ENCODE measurements around the gene PTCD1.

The PTCD1 gene

GRCh38 chr7:99409806-99410205 lies 28.8 kb downstream of the PTCD1 start:
- Mint-ChIP-seq H3K27ac (peak overlapping the region; percentile 100), H3K27me3 (ENCODE audit: low read depth, poor library complexity) (peaks cover 2% of the 10 kb centered on the region), H3K9me3 (peaks cover 11% of the 10 kb centered on the region), H3K36me3 (ENCODE audit: low read depth) (peaks cover 40% of the 10 kb centered on the region), H3K4me3 (peak overlapping the region; percentile 96), H3K4me1 (peaks cover 35% of the 10 kb centered on the region)
- TF ChIP-seq CTCF (IDR thresholded peaks at IDR 0.05): no peak
- no peak for DNase-seq

- TF ChIP-seq CTCF (IDR thresholded peaks at IDR 0.05): no peak
- H3K4me1 Mint-ChIP-seq: peaks cover 37% of the 10 kb centered on the region
- H3K27ac Mint-ChIP-seq: peak overlapping the region; percentile 100
- H3K36me3 Mint-ChIP-seq (ENCODE audit: low read depth): peaks cover 36% of the 10 kb centered on the region
- peaks cover 6% of the 10 kb centered on the region for H3K9me3 Mint-ChIP-seq
- H3K27me3 Mint-ChIP-seq (ENCODE audit: low read depth, poor library complexity): no peaks in the 10 kb centered on the region
- H3K4me3 Mint-ChIP-seq: peak overlapping the region; percentile 96
- no peak for DNase-seq
Measured at GRCh38 chr7:99409192-99409572, 29.4 kb downstream of the PTCD1 start.

GRCh38 chr7:99408379-99409191 lies 30.0 kb downstream of the PTCD1 start, which contains the start of the genes BUD31 and PDAP1:
TSS of gene BUD31 (plus strand) at chr7:99408969. CDS start at chr7:99411093, 2,124 bp downstream.
TSS of gene PDAP1 (minus strand) at chr7:99408597. CDS start at chr7:99408548, 49 bp downstream.
- H3K4me1 Mint-ChIP-seq: peaks cover 38% of the 10 kb centered on the region
- peak within 1 kb of the TSS; percentile 96 for H3K4me3 Mint-ChIP-seq
- H3K36me3 Mint-ChIP-seq (ENCODE audit: low read depth): peaks cover 37% of the 10 kb centered on the region
- H3K27ac Mint-ChIP-seq: peak within 1 kb of the TSS; percentile 100
- DNase-seq: peak; percentile 89
- H3K9me3 Mint-ChIP-seq: peaks cover 6% of the 10 kb centered on the region
- H3K27me3 Mint-ChIP-seq (ENCODE audit: low read depth, poor library complexity): no peaks in the 10 kb centered on the region
- no peak for TF ChIP-seq CTCF (IDR thresholded peaks at IDR 0.05)

GRCh38 chr7:99407872-99408378 lies 30.7 kb downstream of the PTCD1 start:
- Mint-ChIP-seq H3K36me3 (ENCODE audit: low read depth) (peaks cover 37% of the 10 kb centered on the region), H3K4me3 (peak overlapping the region; percentile 96), H3K27me3 (ENCODE audit: low read depth, poor library complexity) (no peaks in the 10 kb centered on the region), H3K4me1 (peaks cover 38% of the 10 kb centered on the region), H3K9me3 (peaks cover 2% of the 10 kb centered on the region), H3K27ac (peak overlapping the region; percentile 91)
- DNase-seq: peak; percentile 32
- no peak for TF ChIP-seq CTCF (IDR thresholded peaks at IDR 0.05)

DNA sequence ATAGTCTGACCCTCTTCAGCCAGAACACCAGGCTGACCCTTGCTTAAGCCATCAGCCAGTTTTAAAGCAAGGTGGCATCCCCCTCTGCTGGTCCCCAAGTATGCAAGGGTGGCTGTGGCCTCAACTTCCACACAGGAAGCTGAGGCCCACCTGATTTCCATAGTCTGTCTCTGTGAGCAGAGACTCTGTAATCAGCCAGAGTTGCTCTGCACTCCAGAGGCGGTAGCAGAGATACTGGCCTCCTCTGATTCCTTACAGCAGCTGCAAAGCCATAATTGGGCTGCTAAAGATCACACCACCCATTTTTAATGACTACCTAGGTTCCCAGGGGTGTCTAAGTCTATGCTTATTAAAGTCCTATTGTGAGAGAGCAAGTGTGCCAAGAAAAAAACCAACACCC lies 32.0 kb downstream of the PTCD1 start:
- Mint-ChIP-seq H3K36me3 (ENCODE audit: low read depth) (peaks cover 31% of the 10 kb centered on the region), H3K27me3 (ENCODE audit: low read depth, poor library complexity) (no peaks in the 10 kb centered on the region), H3K4me3 (peak overlapping the region; percentile 62), H3K4me1 (peaks cover 38% of the 10 kb centered on the region), H3K9me3 (no peaks in the 10 kb centered on the region), H3K27ac (peak overlapping the region; percentile 82)
- no peak for DNase-seq
- no peak for TF ChIP-seq CTCF (IDR thresholded peaks at IDR 0.05)
